Stomach (tissue), 9 donors: ENCODE results near the gene AKT1S1. TPM values are rescaled to one million over a fixed set of nuclear protein-coding genes. Genes with fewer than 3 reads are reported as not detected.

Source experiments
- DNase-seq, 2 donors: peaks; one replicate each; pipeline versions ENCODE4 v3.0.0 to v3.0.0-alpha.2; 2013 to 2019
- H3K27ac ChIP-seq, 5 donors: fragments of 200-600 bp in 4 of 5; sonication (generic) in 4 of 5; one replicate each; pipeline ENCODE4 v1.5.1; 2013 to 2019; ENCODE audit warnings: mild to moderate bottlenecking in 1 of 5, moderate library complexity in 1 of 5
- H3K27me3 ChIP-seq, 3 donors: fragments of 200-600 bp; sonication (generic); one replicate each; pipeline ENCODE4 v1.5.1; 2017 to 2019; ENCODE audit warnings: mixed run types in 1 of 3
- H3K36me3 ChIP-seq, 4 donors: fragments of 200-600 bp; sonication (generic); 1 replicate in 3 of 4; 2 replicates in 1 of 4; pipeline ENCODE4 v1.5.1; 2016 to 2019
- H3K4me1 ChIP-seq, 4 donors: fragments of 200-600 bp; sonication (generic); one replicate each; pipeline ENCODE4 v1.5.1; 2016 to 2019
- H3K4me3 ChIP-seq, 4 donors: fragments of 200-600 bp; sonication (generic) in 3 of 4; one replicate each; pipeline ENCODE4 v1.5.1; 2016 to 2019; ENCODE audit warnings: mild to moderate bottlenecking in 1 of 4
- H3K9me3 ChIP-seq, 4 donors: fragments of 200-600 bp; sonication (generic); one replicate each; pipeline ENCODE4 v1.5.1; 2016 to 2019
- EP300 ChIP-seq: sonication (generic); formaldehyde crosslinking; IDR thresholded peaks from one replicate; pipeline ENCODE4 v1.6.1; 2017; ENCODE audit warnings: antibody characterized with exemption
- POLR2A ChIP-seq, 4 donors: fragments of 450-650 bp; IDR thresholded peaks; one replicate each; pipeline ENCODE4 v1.6.1; 2016; ENCODE audit warnings: antibody characterized with exemption in 4 of 4, control low read depth in 2 of 4, mild to moderate bottlenecking in 1 of 4, moderate library complexity in 1 of 4
- POLR2AphosphoS5 ChIP-seq, 3 donors: sonication (generic); formaldehyde crosslinking; IDR thresholded peaks; one replicate each; pipeline ENCODE4 v1.6.1; 2016; ENCODE audit warnings: antibody characterized with exemption in 3 of 3
- WGBS, 5 donors: extraction: QIAGEN DNeasy Blood & Tissue Kit in 3 of 5; methylation state at CpG; one replicate each; pipeline versions ENCODE4 v1.1.5 to v1.1.7; 2013 to 2018; 5-methylcytosine and 5-hydroxymethylcytosine counted together
- intact Hi-C: fragments of 100-400 bp; cut with DNase I; formaldehyde crosslinking; loops from one replicate; pipeline ENCODE4 v1.15.1; 2023; ENCODE audit warnings: low total_unique reads
- polyA plus RNA-seq, 3 donors: library from polyadenylated mRNA; stranded (reverse); fragments of 200-250 nt; gene quantifications; one replicate each; pipeline ENCODE4 v1.2.3, GENCODE V29; 2013
- total RNA-seq, 5 donors: library from RNA; depleted of rRNA; stranded (reverse); fragments of >200 nt; gene quantifications; one replicate each; pipeline versions ENCODE4 v1.1.0 to v1.2.3, GENCODE V29; 2014 to 2016
- TF ChIP-seq, protein P1 (sequence below), 7 experiments: fragments of 450-650 bp in 4 of 7; fragments of 200-600 bp in 3 of 7; sonication (generic) in 3 of 7; IDR thresholded peaks; one replicate each; pipeline ENCODE4 v1.5.1; 2016 to 2019; ENCODE audit warnings: antibody characterized with exemption in 7 of 7, control low read depth in 2 of 7, mild to moderate bottlenecking in 1 of 7
- donor health status: healthy with polysubstance abuse.
- donor health status: Bipolar disorder and iron deficiency.
- donor health status: healthy.

AKT1S1 gene
- total and polyA plus RNA-seq, 8 donors: 3.5 to 63.7 (median 29.1) TPM

DNA sequence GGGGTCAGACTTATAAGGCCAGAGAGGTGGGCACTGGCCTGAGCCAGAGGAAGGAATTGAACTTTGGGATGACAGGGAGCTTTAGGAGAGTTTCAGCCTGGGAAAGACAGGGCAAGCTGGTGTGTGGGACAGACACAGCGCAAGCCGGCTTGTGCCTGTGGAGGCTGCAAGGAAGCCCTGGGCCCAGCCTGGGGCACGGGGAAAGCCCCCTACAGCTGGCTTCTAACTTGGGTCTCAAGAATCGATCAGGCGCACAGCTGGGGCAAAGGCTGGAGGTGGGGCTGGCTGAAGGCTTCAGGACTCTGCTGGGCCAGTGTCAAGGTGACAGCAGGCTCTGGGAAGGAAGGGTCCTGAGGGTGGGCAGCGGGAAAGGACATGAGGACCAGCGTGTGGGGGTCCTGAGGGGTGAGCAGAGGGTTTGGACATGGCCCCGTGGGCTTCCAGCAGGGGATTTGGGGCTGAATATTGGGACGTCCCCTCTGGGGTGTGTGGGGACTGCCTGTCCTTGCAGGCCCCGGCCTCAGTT, 23.2 kb downstream of the AKT1S1 start:
- DNase-seq: no peak
- intact Hi-C loops: no loop called here
- 83 to 93% (median 86%) methylated on average over 7 to 10 of the region's 10 CpGs for WGBS, 5 donors

GRCh38 chr19:49852631-49853126, 24.5 kb downstream of the AKT1S1 start:
- no peaks in the 10 kb centered on the region for H3K27me3 ChIP-seq
- intact Hi-C loops: no loop called here
- H3K27ac ChIP-seq: peak overlapping the region in 1 of 5 donors; percentile 100
- TF ChIP-seq, protein P1, sequence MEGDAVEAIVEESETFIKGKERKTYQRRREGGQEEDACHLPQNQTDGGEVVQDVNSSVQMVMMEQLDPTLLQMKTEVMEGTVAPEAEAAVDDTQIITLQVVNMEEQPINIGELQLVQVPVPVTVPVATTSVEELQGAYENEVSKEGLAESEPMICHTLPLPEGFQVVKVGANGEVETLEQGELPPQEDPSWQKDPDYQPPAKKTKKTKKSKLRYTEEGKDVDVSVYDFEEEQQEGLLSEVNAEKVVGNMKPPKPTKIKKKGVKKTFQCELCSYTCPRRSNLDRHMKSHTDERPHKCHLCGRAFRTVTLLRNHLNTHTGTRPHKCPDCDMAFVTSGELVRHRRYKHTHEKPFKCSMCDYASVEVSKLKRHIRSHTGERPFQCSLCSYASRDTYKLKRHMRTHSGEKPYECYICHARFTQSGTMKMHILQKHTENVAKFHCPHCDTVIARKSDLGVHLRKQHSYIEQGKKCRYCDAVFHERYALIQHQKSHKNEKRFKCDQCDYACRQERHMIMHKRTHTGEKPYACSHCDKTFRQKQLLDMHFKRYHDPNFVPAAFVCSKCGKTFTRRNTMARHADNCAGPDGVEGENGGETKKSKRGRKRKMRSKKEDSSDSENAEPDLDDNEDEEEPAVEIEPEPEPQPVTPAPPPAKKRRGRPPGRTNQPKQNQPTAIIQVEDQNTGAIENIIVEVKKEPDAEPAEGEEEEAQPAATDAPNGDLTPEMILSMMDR (IDR thresholded peaks at IDR 0.05): no peak
- no peak for TF ChIP-seq EP300
- TF ChIP-seq POLR2A (IDR thresholded peaks at IDR 0.05): no peak
- no peak for TF ChIP-seq POLR2AphosphoS5 (IDR thresholded peaks at IDR 0.05)
- WGBS, 5 donors: 45 to 69% (median 58%) methylated on average over 14 of the region's 14 CpGs
- H3K36me3 ChIP-seq: peaks cover 30 to 38% (median 36%) of the 10 kb centered on the region in 4 donors
- peak overlapping the region; percentile 97 to 99 (median 97) for H3K4me3 ChIP-seq
- no peaks in the 10 kb centered on the region for H3K9me3 ChIP-seq
- peaks cover 15 to 57% (median 44%) of the 10 kb centered on the region in 4 donors for H3K4me1 ChIP-seq
- no peak for DNase-seq

More for the DNA sequence above, 23.2 kb downstream of the AKT1S1 start:
- TF ChIP-seq POLR2A (IDR thresholded peaks at IDR 0.05): no peak
- no peak for TF ChIP-seq EP300
- TF ChIP-seq, protein P1 (IDR thresholded peaks at IDR 0.05): no peak
- no peak for TF ChIP-seq POLR2AphosphoS5 (IDR thresholded peaks at IDR 0.05)
- H3K27ac ChIP-seq: peak overlapping the region in 2 of 5 donors; percentile 38
- H3K27me3 ChIP-seq: no peaks in the 10 kb centered on the region
- H3K9me3 ChIP-seq: no peaks in the 10 kb centered on the region
- H3K4me3 ChIP-seq: no peak overlapping the region
- peaks cover 15 to 48% (median 44%) of the 10 kb centered on the region in 4 donors for H3K4me1 ChIP-seq
- H3K36me3 ChIP-seq: peaks cover 43 to 50% (median 48%) of the 10 kb centered on the region in 4 donors

- DNase-seq: peak in 1 of 2 donors; percentile 72
- Histone ChIP-seq H3K4me3 (peak overlapping the region; percentile 97 to 99 (median 97)), H3K9me3 (no peaks in the 10 kb centered on the region), H3K36me3 (peaks cover 21 to 27% (median 26%) of the 10 kb centered on the region in 4 donors), H3K4me1 (peaks cover 15 to 57% (median 44%) of the 10 kb centered on the region in 4 donors), H3K27me3 (no peaks in the 10 kb centered on the region), H3K27ac (peak overlapping the region; percentile 98 to 100 (median 100))
- TF ChIP-seq, protein P1 (IDR thresholded peaks at IDR 0.05): no peak
- TF ChIP-seq POLR2A (IDR thresholded peaks at IDR 0.05) (no peak), EP300 (no peak), POLR2AphosphoS5 (IDR thresholded peaks at IDR 0.05) (no peak)
- WGBS, 5 donors: 1 to 3% (median 2%) methylated on average over 22 to 77 of the region's 78 CpGs
- intact Hi-C loops: no loop called here
Observed at GRCh38 chr19:49851456-49852259, 25.5 kb downstream of the AKT1S1 start.

- WGBS, 5 donors: 0 to 4% (median 1%) methylated on average over 40 to 97 of the region's 98 CpGs
- Histone ChIP-seq H3K27ac (peak within 1 kb of the TSS; percentile 98 to 100 (median 100)), H3K27me3 (no peaks in the 10 kb centered on the region), H3K36me3 (peaks cover 12 to 18% (median 16%) of the 10 kb centered on the region in 4 donors), H3K9me3 (no peaks in the 10 kb centered on the region), H3K4me1 (peaks cover 15 to 57% (median 44%) of the 10 kb centered on the region in 4 donors), H3K4me3 (peak within 1 kb of the TSS; percentile 97 to 99 (median 97))
- intact Hi-C loops: no loop called here
- peak; percentile 94 to 96 for DNase-seq
- peak; percentile 83 to 91 (median 84) for TF ChIP-seq POLR2AphosphoS5 (IDR thresholded peaks at IDR 0.05)
- TF ChIP-seq EP300: no peak
Observed at GRCh38 chr19:49850487-49851342, 26.4 kb downstream of the AKT1S1 start, which contains the start of gene PTOV1. PTOV1 (plus strand) TSS chr19:49851159.
